Mesenchymal stem cell (in vitro differentiated cells and primary cell): ENCODE measurements around the gene DRC3.

Source experiments
- DNase-seq: peaks from one replicate; pipeline ENCODE4 v3.0.0-alpha.2; 2013
- H2AFZ ChIP-seq: one replicate; pipeline ENCODE4 v1.6.1; 2013; ENCODE audit warnings: low read depth, mild to moderate bottlenecking, control low read depth, inconsistent platforms, low read length, moderate library complexity
- H2AK5ac ChIP-seq: 2 replicates; pipeline ENCODE4 v1.6.1; 2013; ENCODE audit warnings: low read length, moderate library complexity, mild to moderate bottlenecking, inconsistent platforms; ENCODE audit not compliant: severe bottlenecking
- H2BK120ac ChIP-seq: one replicate; pipeline ENCODE4 v1.6.1; 2013; ENCODE audit warnings: low read depth, mild to moderate bottlenecking, inconsistent platforms, low read length, moderate library complexity
- H2BK12ac ChIP-seq, 2 experiments: one replicate each; pipeline ENCODE4 v1.6.1; 2013; ENCODE audit warnings: inconsistent platforms in 2 of 2, low read length in 2 of 2, mild to moderate bottlenecking in 2 of 2, moderate library complexity in 2 of 2, control low read depth in 1 of 2
- H2BK15ac ChIP-seq: one replicate; pipeline ENCODE4 v1.6.1; 2013; ENCODE audit warnings: mild to moderate bottlenecking, low read depth, inconsistent platforms; ENCODE audit not compliant: poor library complexity, severe bottlenecking
- H2BK5ac ChIP-seq: 2 replicates; pipeline ENCODE4 v1.6.1; 2013; ENCODE audit warnings: low read depth, mild to moderate bottlenecking, low read length, control low read depth, inconsistent platforms; ENCODE audit not compliant: poor library complexity, severe bottlenecking
- H3K14ac ChIP-seq, 2 experiments: one replicate each; pipeline ENCODE4 v1.6.1; 2013; ENCODE audit warnings: inconsistent platforms in 2 of 2, low read length in 2 of 2, control low read depth in 1 of 2, mild to moderate bottlenecking in 1 of 2, moderate library complexity in 1 of 2
- H3K18ac ChIP-seq, 2 experiments: one replicate each; pipeline ENCODE4 v1.6.1; 2013; ENCODE audit warnings: inconsistent platforms in 2 of 2, low read length in 2 of 2, control low read depth in 1 of 2, low read depth in 1 of 2, mild to moderate bottlenecking in 1 of 2
- H3K23ac ChIP-seq, 2 experiments: one replicate each; pipeline ENCODE4 v1.6.1; 2013; ENCODE audit warnings: inconsistent platforms in 2 of 2, low read length in 2 of 2, mild to moderate bottlenecking in 2 of 2, moderate library complexity in 2 of 2, control low read depth in 1 of 2
- H3K27ac ChIP-seq: 2 replicates; pipeline ENCODE4 v1.5.1; 2013; ENCODE audit warnings: mild to moderate bottlenecking, moderate library complexity, low read length, control low read depth, inconsistent platforms; ENCODE audit not compliant: poor library complexity, severe bottlenecking
- H3K27me3 ChIP-seq, 2 experiments: 2 replicates each; pipeline versions ENCODE4 v1.6.1 to v1.7.0; 2013; ENCODE audit warnings: low read length in 2 of 2, mild to moderate bottlenecking in 2 of 2, moderate library complexity in 2 of 2, control low read depth in 1 of 2, inconsistent platforms in 1 of 2; ENCODE audit not compliant: control insufficient read depth in 1 of 2, insufficient read depth in 1 of 2
- H3K36me3 ChIP-seq, 2 experiments: 2 replicates each; pipeline versions ENCODE4 v1.6.1 to v1.7.0; 2013; ENCODE audit warnings: low read length in 2 of 2, control low read depth in 1 of 2, inconsistent platforms in 1 of 2, low read depth in 1 of 2, mild to moderate bottlenecking in 1 of 2; ENCODE audit not compliant: insufficient read depth in 2 of 2, control insufficient read depth in 1 of 2
- H3K4ac ChIP-seq, 2 experiments: one replicate each; pipeline ENCODE4 v1.6.1; 2013; ENCODE audit warnings: inconsistent platforms in 2 of 2, low read length in 2 of 2, mild to moderate bottlenecking in 2 of 2, moderate library complexity in 2 of 2, control low read depth in 1 of 2, low read depth in 1 of 2
- H3K4me1 ChIP-seq: 2 replicates; pipeline ENCODE4 v1.6.1; 2013; ENCODE audit warnings: low read depth, low read length, control low read depth; ENCODE audit not compliant: control insufficient read depth, insufficient read depth
- H3K4me2 ChIP-seq: 2 replicates; pipeline ENCODE4 v1.6.1; 2013; ENCODE audit warnings: low read length, mild to moderate bottlenecking, inconsistent platforms; ENCODE audit not compliant: poor library complexity, severe bottlenecking
- H3K4me3 ChIP-seq, 2 experiments: 2 replicates each; pipeline versions ENCODE4 v1.5.1 to v1.7.0; 2013; ENCODE audit warnings: low read length in 2 of 2, mild to moderate bottlenecking in 2 of 2, control low read depth in 1 of 2, low read depth in 1 of 2; ENCODE audit not compliant: insufficient read depth in 1 of 2
- H3K79me1 ChIP-seq: replicated peaks from 2 replicates; pipeline ENCODE4 v1.6.1; 2013; ENCODE audit warnings: mild to moderate bottlenecking, control low read depth, low read length, inconsistent platforms; ENCODE audit not compliant: poor library complexity, severe bottlenecking
- H3K9ac ChIP-seq: 2 replicates; pipeline ENCODE4 v1.7.0; 2013; ENCODE audit warnings: mild to moderate bottlenecking, low read length, moderate library complexity
- H3K9me3 ChIP-seq: 2 replicates; pipeline ENCODE4 v1.7.0; 2013; ENCODE audit warnings: mild to moderate bottlenecking, low read length; ENCODE audit not compliant: control insufficient read depth
- H4K8ac ChIP-seq: one replicate; pipeline ENCODE4 v1.6.1; 2013; ENCODE audit warnings: inconsistent platforms, mild to moderate bottlenecking, low read length, moderate library complexity
- H4K91ac ChIP-seq: one replicate; pipeline ENCODE4 v1.6.1; 2013; ENCODE audit warnings: mild to moderate bottlenecking, low read length, inconsistent platforms
- WGBS: methylation state at CpG from one replicate; pipeline ENCODE4 v1.1.7; 2013; ENCODE audit warnings: mixed read lengths; 5-methylcytosine and 5-hydroxymethylcytosine counted together

DRC3 gene

GRCh38 chr17:17965152-17965721, 7.4 kb upstream of the DRC3 start:
- Histone ChIP-seq H2AFZ (no peak overlapping the region), H2AK5ac (peak overlapping the region; percentile 52), H3K9me3 (no peaks in the 10 kb centered on the region), H2BK120ac (no peak overlapping the region), H2BK5ac (no peak overlapping the region), H3K14ac (peak overlapping the region in 1 of 2 experiments; percentile 94), H3K4me2 (no peak overlapping the region), H3K27ac (no peak overlapping the region), H3K4me3 (no peak overlapping the region), H3K27me3 (no peaks in the 10 kb centered on the region), H3K4me1 (peaks cover 8% of the 10 kb centered on the region), H2BK12ac (no peak overlapping the region), H4K8ac (no peak overlapping the region), H3K4ac (no peak overlapping the region), H4K91ac (no peak overlapping the region), H3K18ac (no peak overlapping the region), H3K23ac (no peak overlapping the region), H3K9ac (no peak overlapping the region), H3K36me3 (no peaks in the 10 kb centered on the region), H3K79me1 (peaks cover 23% of the 10 kb centered on the region), H2BK15ac (no peak overlapping the region)
- DNase-seq: no peak
- WGBS: 78% methylated on average over 2 of the region's 2 CpGs

DNA sequence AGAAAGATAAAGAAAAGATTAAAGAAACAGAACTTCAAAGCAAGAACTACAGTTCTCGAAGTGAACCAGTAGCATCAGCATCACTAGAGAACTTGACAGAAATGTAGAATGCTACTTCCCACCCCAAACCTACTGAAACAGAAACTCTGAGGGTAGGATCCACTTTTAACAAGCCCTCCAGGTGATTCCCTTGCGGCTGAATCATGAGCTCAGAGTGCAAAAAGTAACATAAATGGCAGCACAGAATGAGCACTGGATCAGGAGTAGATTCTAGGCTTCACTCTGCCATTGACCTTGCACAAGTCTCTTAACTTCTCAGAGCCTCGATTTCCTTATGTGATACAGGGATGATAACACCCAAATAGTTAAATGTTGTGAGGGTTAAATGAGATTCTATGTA, 6.3 kb upstream of the DRC3 start:
- 98% methylated on average over 2 of the region's 3 CpGs for WGBS
- H3K27me3 ChIP-seq: no peaks in the 10 kb centered on the region

DNA sequence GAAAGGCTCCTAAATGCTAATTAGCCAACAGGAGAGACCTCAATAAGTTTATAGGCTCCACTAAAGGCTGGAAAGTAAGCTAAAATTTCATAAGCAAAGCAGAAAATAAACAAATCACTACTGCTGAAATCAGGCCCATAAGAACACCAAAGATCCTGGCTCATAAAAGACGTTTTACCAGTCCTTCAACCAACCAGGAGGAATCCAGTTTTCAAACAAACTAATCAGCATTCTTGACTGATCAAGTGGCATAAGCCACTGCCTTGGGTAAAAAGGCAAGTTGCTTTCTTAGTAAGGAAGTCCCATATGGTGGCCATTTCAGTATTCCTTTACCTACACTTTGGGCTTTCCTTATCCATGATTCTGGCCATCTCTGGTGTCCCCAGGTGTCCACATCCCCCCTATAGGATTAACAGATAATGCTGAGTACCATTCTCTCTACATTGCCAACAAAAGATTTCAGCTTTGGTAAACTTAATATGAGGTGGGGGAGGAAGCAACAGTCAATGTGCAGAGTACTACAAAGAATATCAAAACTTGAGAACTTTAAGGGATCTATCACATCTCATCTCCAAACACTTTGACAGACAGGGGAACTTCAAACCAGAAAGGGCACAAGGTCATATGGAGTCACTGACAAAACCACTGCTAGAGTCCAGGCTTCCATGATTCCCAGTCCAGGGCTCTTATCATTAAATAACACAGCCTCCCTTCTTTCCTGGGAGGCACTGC, 1.8 kb upstream of the DRC3 start:
- Histone ChIP-seq H3K23ac (no peak overlapping the region), H3K4ac (no peak overlapping the region), H2AK5ac (no peak overlapping the region), H2BK12ac (no peak overlapping the region), H3K9ac (peak overlapping the region; percentile 92), H3K79me1 (peaks cover 10% of the 10 kb centered on the region), H3K27me3 (no peaks in the 10 kb centered on the region), H3K9me3 (no peaks in the 10 kb centered on the region), H3K4me1 (peaks cover 8% of the 10 kb centered on the region), H2BK15ac (no peak overlapping the region), H3K14ac (no peak overlapping the region), H4K91ac (no peak overlapping the region), H2AFZ (no peak overlapping the region), H3K27ac (no peak overlapping the region), H2BK120ac (no peak overlapping the region), H2BK5ac (no peak overlapping the region), H3K18ac (no peak overlapping the region), H3K4me3 (peak overlapping the region; percentile 90 to 94), H3K4me2 (peak overlapping the region; percentile 52), H3K36me3 (no peaks in the 10 kb centered on the region), H4K8ac (no peak overlapping the region)
- no peak for DNase-seq
- 56% methylated on average over 1 of the region's 1 CpG for WGBS

More for the DNA sequence above, 6.3 kb upstream of the DRC3 start:
- Histone ChIP-seq H3K4me2 (no peak overlapping the region), H3K4me1 (peaks cover 9% of the 10 kb centered on the region), H3K18ac (no peak overlapping the region), H3K27ac (no peak overlapping the region), H2BK5ac (no peak overlapping the region), H4K8ac (no peak overlapping the region), H3K36me3 (no peaks in the 10 kb centered on the region), H3K79me1 (peaks cover 22% of the 10 kb centered on the region), H3K23ac (no peak overlapping the region), H3K4me3 (no peak overlapping the region), H3K14ac (no peak overlapping the region), H2BK120ac (no peak overlapping the region), H2BK15ac (no peak overlapping the region), H3K9ac (no peak overlapping the region), H2AFZ (no peak overlapping the region), H3K9me3 (no peaks in the 10 kb centered on the region), H2AK5ac (no peak overlapping the region), H3K4ac (no peak overlapping the region), H4K91ac (no peak overlapping the region), H2BK12ac (no peak overlapping the region)
- no peak for DNase-seq

- Histone ChIP-seq H2BK12ac (peak overlapping the region in 1 of 2 experiments; percentile 45), H3K36me3 (no peaks in the 10 kb centered on the region), H2BK15ac (peak overlapping the region; percentile 45), H2BK5ac (no peak overlapping the region), H3K9me3 (no peaks in the 10 kb centered on the region), H3K27ac (no peak overlapping the region), H3K18ac (peak overlapping the region; percentile 63 to 78), H4K91ac (peak overlapping the region; percentile 9), H3K27me3 (no peaks in the 10 kb centered on the region), H3K4ac (peak overlapping the region; percentile 71 to 77), H2AFZ (peak overlapping the region; percentile 51), H3K4me2 (peak overlapping the region; percentile 52), H3K14ac (peak overlapping the region in 1 of 2 experiments; percentile 89), H3K4me1 (peaks cover 8% of the 10 kb centered on the region), H3K4me3 (peak overlapping the region; percentile 90 to 94), H2AK5ac (no peak overlapping the region), H3K23ac (peak overlapping the region in 1 of 2 experiments; percentile 98), H3K9ac (peak overlapping the region; percentile 92), H2BK120ac (no peak overlapping the region), H4K8ac (no peak overlapping the region), H3K79me1 (peaks cover 10% of the 10 kb centered on the region)
- peak; percentile 22 for DNase-seq
- 20% methylated on average over 33 of the region's 33 CpGs for WGBS
Observed at GRCh38 chr17:17971431-17972125, 1.1 kb upstream of the DRC3 start.
